Pons (tissue), 1 donor: ENCODE measurements around the gene AHI1.
A peak's percentile ranks its signal among the peaks of the same experiment; 100 is the strongest.

Experiments used
- DNase-seq: peaks from one replicate; pipeline ENCODE4 v3.0.0-alpha.2; 2016; ENCODE audit warnings: low spot score

The AHI1 gene

DNA sequence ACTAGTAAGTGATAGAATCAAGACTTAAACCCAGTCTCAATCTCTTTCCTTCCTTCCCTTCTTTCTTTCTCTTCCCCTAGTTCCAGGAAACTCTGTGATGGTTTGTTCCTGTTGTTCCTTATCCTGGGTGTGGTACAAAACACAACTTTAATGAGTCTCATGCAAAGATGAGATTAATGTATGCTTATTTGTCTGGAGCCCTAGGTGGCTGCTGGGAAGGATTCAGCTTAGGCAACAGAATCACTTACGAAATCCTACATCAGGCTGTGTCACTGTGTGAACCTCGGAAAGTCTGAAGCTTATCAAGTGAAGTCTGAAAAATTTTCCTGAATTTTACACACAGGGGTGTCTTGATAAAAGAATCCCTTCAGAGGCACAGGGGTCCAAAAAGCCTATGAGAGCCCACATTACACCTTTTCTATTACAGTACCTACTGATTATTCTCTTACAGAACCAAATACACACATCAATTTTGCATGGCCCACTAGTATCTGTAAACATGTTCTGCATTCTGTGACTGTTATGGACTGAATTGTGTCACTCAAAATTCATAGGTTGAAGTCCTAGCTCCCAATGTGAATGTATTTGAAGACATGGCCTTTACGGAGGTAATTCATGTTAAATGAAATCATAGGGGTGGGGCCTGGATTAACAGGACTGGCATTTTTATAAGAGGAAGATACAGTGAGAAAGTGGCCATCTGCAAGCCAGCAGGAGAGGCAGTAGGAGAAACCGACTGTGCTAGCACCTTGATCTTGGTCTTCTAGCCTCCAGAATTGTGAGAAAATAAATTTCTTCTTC is 171.7 kb downstream of the AHI1 start:
- no peak for DNase-seq

DNA sequence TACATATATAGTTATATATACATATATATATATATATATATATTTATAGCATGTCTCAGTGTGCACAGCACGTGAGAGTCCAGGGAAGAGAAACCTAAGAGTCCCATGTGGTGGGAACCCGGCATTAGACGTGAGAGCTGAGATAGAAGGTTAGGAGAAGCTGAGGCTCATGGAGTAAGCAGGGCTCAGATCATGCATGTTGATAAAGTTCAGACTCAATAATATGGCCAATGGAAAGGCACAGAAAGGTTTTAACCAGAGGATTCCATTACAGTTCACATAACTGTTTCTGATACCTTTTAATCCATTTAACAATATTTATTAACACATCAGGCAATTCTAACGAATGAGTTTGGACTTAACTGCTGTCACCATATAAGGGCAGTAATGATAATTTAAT is 173.0 kb downstream of the AHI1 start:
- no peak for DNase-seq

DNA sequence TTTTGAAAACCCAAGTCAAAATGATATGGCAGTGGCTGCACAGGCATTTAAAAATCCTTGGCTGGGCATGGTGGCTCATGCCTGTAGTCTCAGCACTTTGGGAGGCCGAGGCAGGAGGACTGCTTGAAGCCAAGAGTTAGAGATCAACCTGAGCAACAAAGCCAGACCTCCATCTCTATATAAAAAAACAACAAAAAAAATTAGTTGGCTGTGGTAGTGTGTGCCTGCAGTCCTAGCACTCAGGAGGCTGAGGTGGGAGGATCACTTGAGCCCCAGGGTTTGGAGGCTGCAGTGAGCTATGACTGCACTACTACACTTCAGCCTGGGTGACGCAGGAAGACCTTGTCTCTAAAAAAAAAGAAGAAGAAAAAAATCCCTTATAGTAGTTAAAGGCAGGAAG is 173.6 kb downstream of the AHI1 start:
- DNase-seq, result no peak

DNA sequence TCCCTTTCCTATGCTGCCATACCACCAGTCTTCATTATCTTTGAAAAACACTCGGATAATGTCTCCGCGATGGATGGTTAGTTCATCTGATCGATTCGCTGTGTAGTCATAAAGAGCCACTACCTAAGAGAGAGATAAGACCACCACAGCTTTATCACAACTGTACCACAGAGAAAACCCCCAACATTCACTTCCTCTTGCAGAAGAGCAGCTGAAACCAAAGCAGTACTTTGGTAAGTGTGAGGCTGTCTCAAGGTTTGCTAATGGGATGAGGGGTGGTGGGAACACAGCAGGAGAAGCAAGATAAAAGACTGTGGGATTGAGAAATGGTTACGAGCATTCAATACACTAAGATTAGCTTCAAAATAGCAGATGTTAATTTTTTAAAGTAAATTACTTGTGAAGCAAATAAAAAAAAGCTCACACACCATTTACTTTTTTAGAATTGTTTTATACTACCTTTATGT is 174.3 kb downstream of the AHI1 start:
- DNase-seq, result peak; percentile 13

DNA sequence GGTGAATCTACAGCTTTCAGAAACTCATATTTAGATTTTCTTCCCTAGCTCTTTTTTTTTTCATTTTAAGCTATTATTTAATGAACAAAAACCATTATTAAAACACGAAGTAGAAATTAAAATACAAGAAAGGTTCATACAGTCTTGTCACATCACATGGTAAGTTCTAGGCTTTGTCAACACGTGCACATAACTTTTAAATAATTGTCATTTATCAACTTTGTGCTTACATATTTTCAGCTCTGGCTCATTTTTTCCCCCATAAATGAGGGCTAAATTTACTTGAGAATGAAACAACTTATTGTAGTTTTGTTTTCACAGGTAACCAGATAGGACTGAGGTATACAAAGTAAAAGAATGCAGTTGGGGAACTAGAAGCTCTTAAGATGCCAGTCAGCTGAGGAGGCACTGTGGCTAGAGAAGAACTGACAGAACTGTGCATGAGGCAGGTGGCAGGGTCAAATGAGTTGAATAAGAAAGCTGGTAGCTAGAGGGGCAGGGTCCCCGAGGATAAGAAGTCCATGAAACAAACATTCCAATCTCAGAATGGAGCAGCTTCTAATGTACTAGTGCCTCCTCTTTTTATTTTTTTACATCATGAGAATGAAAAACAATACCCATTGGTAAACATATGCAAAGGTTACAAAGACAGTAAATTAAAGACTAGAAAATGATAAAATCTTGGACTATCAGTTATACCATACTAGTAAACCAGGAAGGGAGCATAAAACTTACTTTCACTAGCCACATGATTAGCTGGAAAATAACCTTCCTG is 174.9 kb downstream of the AHI1 start:
- no peak for DNase-seq

DNA sequence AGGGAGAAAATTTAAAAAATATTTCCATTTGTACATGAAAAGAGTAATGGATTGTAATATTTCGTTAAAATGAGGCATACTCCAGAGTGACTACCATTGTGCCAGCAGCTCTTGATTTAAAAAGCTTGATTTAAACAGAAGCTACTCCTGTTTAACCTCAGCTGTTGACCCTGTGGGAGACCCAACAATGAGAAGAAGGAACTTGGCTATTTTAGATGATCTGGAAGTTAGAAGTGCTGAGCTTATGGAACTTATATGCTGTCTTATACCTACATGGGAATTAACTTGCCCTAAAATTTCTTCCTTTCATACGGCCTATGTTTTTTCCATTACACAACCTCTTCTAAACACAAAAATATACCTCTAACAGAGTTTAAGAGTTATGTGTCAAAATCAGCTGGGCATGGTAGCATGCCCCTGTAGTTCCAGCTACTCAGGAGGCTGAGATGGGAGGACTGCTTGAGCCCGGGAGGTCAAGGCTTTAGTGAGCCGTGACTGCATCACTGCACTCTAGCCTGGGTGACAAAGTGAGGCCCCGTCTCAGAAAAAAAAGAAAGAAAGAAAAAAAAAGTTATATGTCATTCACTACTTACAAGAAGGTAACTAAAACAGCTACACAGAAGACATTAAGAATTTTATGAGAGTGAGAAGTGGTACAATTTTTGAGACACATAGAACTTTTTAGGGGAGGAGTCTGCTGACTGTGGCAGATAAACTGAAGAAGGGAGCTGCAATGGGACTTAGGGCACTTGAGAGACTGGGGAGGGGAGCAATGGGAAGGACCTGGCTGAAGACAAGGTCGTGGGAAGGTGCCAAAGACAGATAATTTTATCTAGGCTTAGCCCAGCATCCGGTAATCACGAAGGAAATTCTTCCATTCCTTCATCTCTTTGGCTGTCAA is 176.6 kb downstream of the AHI1 start:
- no peak for DNase-seq

DNA sequence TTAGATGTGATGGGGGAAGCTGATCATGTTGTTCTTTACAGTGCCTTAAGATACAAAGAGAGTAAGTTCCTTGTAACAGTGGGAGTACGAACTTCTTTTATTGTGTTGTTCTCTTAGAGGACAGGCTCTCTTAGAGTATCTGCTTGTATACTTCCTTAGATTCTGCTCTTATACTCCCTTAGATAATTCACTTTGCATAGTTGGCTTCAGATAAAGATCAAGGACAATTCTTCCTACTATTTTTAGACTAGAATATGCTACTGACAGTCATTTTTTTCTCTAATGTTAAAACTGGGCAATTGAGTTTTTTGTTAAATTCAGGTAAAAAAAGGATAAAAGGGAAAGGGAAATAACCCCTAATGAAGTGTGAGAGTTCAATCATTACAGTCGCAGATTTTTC is 177.7 kb downstream of the AHI1 start:
- DNase-seq, result no peak

DNA sequence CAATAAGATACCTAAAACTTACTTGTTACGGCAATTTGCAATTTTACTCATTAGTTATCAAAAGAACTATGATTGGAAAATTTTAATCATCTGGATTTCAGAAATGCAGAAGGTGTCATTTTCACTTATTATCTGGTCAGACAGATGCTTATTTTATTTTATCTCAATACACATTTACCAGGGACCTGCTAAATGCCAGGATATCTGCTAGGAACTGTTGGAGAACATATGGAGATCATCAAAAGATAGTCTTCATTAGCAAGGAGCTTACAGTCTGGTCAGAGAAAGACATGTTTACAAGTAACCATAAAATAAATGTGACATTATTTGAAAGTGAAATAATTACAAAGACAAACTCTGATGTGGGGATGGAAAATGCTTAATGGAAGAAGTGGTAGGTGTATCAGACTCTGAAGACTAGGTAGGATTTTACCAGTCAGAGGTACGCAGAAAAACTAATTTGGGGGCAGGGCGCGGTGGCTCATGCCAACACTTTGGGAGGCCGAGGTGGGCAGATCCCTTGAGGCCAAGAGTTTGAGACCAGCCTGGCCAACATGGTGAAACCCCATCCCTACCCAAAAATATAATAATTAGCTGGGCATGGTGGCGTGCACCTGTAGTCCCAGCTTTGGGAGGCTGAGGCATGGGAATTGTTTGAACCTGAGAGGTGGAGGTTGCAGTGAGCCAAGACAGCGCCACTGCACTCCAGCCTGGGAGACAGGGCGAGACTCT is 178.6 kb downstream of the AHI1 start:
- DNase-seq, result no peak

DNA sequence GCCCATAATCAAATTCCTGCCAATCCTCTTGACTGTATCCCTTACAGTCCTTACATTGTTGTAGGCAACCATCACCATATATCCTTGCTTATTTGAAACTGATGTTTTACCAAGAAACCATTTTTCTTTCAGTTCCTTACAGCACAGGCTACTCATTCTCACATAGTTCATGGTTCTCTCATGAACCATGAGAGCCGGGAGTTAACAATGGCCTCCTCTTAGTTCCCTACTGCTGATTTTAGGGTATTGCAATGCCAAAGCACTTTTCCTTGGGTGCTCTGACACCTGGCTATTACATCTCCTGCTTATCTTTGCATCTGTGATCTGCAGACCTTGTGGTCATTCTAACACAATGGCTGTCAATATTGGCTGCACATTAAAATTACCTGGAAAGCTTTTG is 183.0 kb downstream of the AHI1 start:
- DNase-seq, result no peak

DNA sequence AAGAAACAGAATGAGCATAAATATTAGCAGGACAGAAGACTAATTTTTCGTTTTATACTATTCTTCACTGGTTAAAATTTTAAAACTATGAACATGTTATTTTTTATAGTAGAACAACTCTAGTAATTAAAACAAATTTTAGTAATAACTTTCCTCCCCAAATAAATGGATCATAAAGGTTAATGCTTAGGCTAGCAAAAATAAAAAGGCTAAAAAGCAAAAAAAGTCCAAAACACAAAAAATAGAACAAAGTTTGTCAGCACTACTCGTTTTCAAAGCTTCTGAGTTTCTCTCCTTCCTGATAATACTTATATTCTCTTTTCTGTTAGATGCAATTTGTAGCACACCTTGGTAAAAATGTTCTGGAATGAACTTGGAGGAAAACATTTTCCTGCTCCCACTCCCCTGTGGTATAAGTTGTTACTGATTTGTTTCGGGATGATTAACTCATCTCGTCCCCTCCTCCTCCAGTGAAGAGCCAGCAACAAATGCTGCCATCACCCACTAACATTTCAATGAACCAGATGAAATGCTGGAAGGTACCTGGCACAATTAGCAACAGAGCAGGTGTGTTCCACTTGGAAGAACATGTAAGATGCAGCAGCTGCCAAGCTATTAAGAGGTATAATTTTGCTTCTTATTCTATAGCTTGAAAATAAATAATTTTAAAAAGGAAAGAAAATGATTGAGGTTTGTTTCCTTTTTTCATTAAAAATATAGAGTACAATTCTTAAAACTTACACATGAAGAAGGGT is 185.9 kb downstream of the AHI1 start:
- no peak for DNase-seq

DNA sequence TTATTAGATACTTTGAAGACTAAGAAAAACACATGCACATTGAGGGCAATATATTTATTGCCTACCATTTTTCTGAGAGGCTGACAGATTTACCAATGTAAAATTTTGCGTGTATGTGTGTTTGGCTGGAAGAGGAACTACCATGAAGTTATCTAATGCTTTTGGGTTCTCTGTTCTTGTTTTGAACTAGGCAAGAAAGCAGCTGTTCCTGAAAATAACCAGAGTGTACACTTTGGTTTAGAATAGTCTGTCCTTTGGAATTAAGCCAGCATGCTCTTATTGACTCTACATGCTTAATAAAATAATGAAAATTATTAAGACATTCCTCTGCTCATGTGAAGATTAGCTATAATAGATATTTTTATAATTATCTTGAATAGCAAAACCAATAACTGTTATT is 187.2 kb downstream of the AHI1 start:
- DNase-seq, result peak; percentile 42

DNA sequence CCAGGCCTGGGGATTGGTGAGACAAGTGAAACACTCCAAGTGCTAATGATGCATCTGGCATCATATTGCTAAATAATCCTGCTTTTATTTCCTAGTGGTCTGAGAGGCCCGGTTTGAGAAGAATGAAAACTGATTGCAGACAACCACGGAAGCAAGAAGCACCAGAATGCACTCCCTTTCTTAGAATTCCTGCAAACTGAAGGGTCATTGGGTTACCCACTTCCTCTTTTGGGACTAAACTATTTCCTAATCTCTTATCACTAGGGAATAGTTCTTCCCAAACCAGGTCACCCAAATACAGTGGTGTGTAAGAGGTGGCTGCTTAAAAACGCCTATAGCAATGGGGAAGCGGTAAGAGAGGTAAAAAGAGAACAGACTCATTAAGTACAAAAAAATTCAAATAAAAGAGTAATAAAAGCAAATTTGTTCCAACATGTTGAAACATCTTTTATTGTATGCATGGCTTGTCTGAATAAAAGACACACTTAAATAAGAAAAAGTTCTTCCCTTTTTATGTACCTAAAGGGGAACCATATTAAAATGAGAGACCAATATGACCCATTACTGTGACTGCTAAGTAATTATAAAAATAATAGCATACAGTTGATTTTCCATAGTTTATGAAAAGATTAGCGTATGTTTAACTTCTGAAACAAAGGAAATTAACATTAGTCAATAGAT is 190.7 kb downstream of the AHI1 start:
- peak; percentile 44 for DNase-seq

DNA sequence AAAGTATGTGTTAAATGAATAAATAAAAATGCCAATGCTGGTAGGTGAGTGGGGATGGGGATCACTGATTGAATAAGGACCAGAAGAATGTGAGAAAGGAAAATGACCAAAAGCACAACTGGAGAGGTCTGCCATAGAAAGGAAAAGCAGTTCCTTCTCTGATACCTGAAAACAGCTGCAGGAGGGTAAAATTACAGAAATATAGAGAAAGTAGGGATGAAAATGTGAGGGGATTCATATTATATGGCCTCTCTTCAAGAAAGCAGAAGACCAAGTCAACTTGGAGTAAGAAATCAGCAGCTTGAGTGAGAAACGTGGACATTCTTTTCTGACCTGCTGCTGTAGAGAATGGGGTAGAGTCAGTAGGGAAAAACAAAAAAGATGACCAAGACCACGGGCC is 191.4 kb downstream of the AHI1 start:
- DNase-seq, result no peak

DNA sequence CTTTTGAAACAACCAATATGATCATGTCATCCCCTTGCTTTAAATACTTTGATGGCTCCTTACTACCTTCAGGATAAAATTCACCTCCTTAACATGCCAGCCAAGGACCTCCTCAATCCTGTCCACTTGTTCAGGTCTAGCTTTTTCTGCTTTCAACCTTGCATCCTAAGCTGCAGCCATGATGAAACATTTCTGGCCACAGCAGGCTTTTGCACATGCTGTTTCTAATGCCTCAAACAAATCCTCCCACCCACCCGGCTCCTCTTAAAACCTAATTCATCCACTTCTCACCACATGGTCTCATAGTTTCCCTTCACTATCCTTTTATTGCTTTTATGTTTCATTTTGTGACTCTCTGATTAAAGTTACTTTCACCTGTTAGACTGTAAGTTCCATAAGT is 191.9 kb downstream of the AHI1 start:
- no peak for DNase-seq

DNA sequence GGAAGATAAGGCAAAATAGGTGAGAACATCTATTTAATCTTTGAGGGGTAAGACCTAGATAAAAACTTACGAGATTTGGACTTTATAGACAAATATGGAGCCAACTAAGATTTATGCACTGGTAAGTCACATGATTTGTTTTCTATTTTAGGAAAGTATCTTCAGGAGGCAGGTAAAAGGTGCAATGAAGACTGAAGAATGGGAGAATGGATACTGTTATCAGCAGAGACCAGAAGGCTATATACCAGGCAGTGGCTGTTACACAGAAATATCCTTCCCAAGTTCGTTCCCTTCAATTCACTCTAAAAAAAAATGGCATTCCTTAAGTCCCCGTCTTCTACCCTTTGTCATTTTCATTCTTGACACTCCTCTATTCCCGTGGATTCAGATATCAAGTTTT is 192.7 kb downstream of the AHI1 start:
- DNase-seq, result no peak

DNA sequence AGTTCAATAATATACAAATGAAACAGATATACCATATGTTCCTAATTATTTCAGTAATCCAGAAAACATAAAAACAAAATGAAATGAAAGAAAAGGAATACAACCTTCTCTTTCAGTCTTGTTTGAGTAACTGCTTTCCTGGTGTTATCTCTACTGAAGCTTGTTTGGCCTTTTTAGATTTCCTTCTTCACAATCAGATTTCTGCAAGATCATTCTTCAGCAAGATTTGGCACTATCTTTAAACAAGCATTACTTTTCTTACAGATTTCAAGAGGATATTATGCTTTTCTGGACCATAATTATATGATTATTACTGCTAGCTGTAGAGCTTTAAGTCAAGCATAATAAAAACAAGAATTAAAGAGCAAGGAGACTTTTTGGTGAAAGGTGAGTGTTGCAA is 196.2 kb downstream of the AHI1 start:
- DNase-seq, result no peak

DNA sequence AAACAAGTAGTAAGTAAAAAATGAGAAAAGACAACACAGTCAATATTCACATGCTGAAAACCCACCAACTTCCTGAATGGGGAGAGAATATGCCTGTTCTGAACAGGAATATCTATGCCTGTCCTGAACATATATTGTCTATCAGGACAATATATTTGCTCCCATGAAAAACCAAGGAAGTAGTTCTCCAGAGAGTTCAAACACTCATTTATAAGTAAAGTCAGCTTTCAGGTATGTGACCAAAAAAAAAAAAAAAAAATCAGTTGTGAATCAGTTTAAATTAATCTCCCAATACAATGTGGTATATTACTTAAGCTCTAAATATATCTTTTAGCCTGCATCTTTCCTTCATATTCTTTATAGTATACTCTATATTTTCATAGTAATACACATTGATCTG is 197.0 kb downstream of the AHI1 start:
- DNase-seq, result no peak

DNA sequence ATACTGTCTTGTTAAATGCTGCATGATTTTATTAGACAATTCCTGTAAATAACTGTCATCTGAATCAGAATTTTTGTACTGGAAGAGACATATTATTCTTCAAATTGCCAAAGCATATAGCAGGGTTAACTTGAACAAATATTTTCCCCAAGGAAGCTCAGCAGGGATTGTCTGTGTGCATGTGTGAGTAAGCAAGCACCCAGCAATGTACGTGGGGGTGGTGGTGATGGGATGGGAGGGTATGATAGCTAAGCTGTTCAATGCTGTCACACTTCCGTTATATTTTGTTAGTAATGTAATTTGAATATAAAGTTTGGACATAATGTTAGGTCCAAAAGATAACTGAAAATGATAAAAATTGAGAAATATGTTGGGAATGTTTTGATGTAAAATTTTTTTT is 198.3 kb downstream of the AHI1 start:
- DNase-seq, result no peak

DNA sequence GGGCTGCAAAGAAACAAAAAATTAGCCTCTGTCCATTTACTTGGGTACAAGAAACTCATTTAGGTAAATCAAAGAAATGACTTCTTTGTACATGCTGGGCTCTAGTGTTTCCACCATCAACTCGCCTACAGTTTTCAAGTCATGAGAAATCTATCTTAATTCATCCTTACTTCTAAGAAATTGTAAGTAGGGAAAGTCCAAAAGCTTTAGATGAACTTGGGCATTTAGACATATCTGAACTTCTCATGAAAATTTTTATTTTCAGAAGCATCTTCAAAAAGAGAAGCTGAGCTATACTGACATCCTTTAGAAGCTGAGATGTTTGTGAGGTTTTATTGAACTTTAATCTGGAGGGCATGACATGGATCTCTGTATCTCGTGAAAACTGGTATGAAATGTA is 199.1 kb downstream of the AHI1 start:
- DNase-seq, result no peak

DNA sequence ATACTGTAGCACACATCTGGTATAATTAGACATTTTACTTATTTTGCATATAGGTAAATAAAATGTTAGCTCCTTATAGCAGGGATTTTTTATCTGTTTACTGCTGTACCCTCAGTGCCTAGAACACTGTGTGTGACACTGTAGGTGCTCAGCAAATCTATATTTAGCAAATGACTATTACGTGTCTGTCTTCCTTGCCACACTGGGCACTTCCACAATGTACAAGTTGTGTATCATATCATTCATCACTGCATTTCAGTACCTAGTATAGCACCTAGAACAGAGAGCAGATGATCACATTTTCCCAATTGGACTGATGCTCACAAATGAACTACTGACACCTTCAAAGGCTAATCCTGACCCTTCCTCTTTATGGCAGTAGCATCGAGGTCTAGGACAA is 200.8 kb downstream of the AHI1 start:
- no peak for DNase-seq
